ENCODE data around the gene INTS15.

Gene INTS15

DNA sequence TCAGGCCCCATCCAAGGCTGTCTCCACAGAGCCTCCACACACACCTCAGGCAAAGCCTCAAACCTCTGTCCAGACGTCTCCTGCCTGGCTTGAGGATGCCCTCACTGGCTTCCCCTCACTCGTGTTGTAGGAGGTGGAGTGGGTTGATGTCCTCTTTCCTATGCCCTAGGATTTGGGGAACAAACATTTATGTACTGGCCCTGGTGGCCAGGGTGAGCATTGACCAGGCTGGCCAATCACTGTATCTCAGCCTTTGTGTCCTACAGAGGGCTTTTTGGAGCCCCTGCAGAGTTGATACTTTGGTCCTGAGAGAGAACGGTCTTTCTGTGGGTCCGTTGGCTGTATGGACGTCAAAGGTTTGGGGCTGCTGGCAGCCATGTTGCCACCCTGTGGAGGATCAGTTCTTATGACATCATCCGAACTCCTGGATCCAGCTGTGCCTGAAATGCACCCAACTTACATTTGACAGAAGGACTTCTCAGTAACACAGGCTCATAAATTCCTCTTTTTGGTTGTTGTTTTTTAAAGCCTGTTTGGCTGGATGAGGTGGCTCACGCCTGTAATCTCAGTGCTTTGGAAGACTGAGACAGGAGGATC, 36.3 kb upstream of the INTS15 start:
- in situ Hi-C loops (cut with MboI; ENCODE audit: low pct_unique_long_range_greater_than_20kb, low sequenced_read_pairs, unreplicated experiment) = no loop called here
- DNase-seq (ENCODE audit: low spot score) = no peak
- TF ChIP-seq, protein P1, sequence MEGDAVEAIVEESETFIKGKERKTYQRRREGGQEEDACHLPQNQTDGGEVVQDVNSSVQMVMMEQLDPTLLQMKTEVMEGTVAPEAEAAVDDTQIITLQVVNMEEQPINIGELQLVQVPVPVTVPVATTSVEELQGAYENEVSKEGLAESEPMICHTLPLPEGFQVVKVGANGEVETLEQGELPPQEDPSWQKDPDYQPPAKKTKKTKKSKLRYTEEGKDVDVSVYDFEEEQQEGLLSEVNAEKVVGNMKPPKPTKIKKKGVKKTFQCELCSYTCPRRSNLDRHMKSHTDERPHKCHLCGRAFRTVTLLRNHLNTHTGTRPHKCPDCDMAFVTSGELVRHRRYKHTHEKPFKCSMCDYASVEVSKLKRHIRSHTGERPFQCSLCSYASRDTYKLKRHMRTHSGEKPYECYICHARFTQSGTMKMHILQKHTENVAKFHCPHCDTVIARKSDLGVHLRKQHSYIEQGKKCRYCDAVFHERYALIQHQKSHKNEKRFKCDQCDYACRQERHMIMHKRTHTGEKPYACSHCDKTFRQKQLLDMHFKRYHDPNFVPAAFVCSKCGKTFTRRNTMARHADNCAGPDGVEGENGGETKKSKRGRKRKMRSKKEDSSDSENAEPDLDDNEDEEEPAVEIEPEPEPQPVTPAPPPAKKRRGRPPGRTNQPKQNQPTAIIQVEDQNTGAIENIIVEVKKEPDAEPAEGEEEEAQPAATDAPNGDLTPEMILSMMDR (IDR thresholded peaks at IDR 0.05; ENCODE audit: extremely low read depth, insufficient read depth, missing control alignments) = no peak

DNA sequence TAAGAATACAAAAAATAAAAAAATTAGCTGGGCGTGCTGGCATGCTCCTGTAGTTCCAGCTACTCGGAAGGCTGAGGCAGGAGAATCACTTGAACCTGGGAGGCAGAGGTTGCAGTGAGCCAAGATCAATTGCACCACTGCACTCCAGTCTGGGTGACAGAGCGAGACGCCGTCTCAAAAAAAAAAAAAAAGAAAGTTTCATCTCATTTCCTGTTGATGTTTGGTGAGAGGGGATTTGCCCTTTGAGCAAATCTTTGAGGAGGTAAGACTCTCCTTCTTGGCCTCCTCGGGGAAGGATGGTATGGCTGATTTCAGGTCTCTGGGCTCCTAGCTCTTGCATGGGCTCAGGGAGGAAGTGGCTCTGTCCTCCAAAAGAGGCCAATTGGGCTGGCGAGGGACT, 35.0 kb upstream of the INTS15 start:
- in situ Hi-C loops (cut with MboI; ENCODE audit: low pct_unique_long_range_greater_than_20kb, low sequenced_read_pairs, unreplicated experiment) = no loop called here
- TF ChIP-seq, protein P1 (IDR thresholded peaks at IDR 0.05; ENCODE audit: extremely low read depth, insufficient read depth, missing control alignments) = no peak

DNA sequence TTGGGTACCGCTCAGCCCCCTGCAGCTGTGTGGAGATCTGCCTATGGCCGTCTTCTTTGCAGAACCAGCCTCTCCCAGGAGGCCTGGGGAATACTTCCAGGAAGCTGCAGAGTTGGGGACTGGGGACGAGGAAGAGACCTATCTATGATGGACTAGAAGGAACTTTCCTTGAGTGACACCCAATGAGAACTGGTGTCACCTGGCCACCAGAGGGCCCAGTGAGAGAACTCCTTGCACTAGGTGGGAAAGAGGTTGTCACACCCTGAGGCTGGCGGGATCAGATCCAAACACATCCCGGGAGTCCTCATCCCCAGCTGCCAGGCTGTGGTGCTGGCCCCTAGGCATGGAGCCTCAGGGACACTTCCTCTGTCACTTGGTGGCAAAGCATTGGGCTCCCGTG, 33.6 kb upstream of the INTS15 start:
- TF ChIP-seq, protein P1 (IDR thresholded peaks at IDR 0.05; ENCODE audit: extremely low read depth, insufficient read depth, missing control alignments) = peak; percentile 39
- in situ Hi-C loops (cut with MboI; ENCODE audit: low pct_unique_long_range_greater_than_20kb, low sequenced_read_pairs, unreplicated experiment) = no loop called here
- peak; percentile 41 for DNase-seq (ENCODE audit: low spot score)

More for the DNA sequence above, 35.0 kb upstream of the INTS15 start:
- no peak for DNase-seq (ENCODE audit: low spot score)

DNA sequence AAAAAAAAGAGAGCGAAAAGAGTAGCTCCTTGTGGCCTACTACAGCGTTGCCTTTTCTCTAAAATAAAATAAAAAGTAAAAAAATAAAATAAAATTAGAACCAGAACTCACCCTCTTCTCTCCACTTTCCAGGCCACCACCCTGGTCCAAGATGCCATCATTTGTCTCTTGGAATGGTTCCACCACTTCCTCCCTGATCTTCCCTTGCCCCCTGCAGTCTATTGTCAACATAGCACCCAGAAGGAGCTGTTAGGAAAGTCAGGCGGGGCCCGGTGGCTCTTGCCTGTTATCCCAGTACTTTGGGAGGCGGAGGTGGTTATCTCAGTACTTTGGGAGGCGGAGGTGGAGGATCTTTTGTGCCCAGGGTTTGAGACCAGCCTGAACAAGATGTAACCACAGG, 31.0 kb upstream of the INTS15 start:
- DNase-seq (ENCODE audit: low spot score) = no peak
- in situ Hi-C loops (cut with MboI; ENCODE audit: low pct_unique_long_range_greater_than_20kb, low sequenced_read_pairs, unreplicated experiment) = no loop called here
- TF ChIP-seq, protein P1 (IDR thresholded peaks at IDR 0.05; ENCODE audit: extremely low read depth, insufficient read depth, missing control alignments) = peak; percentile 58

DNA sequence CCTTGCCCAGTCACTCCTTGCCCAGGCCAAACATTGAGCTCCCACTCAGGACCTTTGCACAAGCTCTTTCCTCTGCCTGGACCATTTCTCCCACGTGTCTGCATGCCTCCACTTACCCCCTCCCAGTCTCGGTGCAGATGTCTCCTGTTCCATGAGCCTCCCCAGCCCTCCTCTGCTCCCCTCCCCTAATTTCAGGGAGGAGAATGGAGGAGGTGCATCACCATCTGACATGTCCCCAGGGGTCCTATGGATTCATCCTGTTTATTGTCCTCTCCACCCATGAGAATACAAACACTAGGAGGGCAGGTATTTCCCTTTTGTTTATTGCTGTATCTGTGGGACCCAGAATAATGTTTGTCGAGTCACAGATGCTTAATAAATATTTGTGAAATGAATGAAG, 29.9 kb upstream of the INTS15 start:
- in situ Hi-C loops (cut with MboI; ENCODE audit: low pct_unique_long_range_greater_than_20kb, low sequenced_read_pairs, unreplicated experiment) = no loop called here
- no peak for DNase-seq (ENCODE audit: low spot score)

DNA sequence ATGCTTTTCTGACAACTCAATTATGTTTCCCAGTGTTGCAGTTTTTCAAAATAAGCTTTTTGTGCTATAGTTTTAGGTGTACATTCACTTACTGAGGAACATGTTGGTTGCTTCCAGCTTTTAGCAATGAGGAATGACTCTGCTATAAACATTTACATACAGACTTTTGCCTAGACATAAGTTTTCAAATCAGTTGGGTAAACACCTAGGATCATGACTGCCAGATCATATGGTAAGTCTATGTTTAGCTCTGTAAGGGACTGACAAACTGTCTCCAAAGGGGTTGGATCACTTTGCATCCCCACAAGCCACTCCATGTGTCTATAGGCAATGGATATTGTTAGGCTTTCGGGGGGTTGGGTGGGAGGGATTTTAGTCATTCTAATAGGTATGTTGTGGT, 27.7 kb upstream of the INTS15 start:
- TF ChIP-seq, protein P1 (IDR thresholded peaks at IDR 0.05; ENCODE audit: extremely low read depth, insufficient read depth, missing control alignments) = no peak
- no peak for DNase-seq (ENCODE audit: low spot score)
- in situ Hi-C loops (cut with MboI; ENCODE audit: low pct_unique_long_range_greater_than_20kb, low sequenced_read_pairs, unreplicated experiment) = no loop called here

More for the DNA sequence above, 29.9 kb upstream of the INTS15 start:
- TF ChIP-seq, protein P1 (IDR thresholded peaks at IDR 0.05; ENCODE audit: extremely low read depth, insufficient read depth, missing control alignments) = no peak
